Activated CD4-positive, alpha-beta T cell treated with anti-CD3 and anti-CD28 coated beads, Interleukin-2, amount 10 ng/mL, durations not matched to agents 7 days and 5 days (primary cell): ENCODE measurements around the gene PSMG1. TPM values are rescaled to one million over a fixed set of nuclear protein-coding genes. Genes with fewer than 3 reads are reported as not detected.

Experiments
- CTCF ChIA-PET: fragments of 350-600 bp; sonication (Branson Sonifier 250); formaldehyde crosslinking; loops from one replicate; lab custom pipeline; 2021; ENCODE audit warnings: antibody characterized with exemption; lab: Charles Lee
- POLR2A ChIA-PET: fragments of 350-600 bp; sonication (Branson Sonifier 250); formaldehyde crosslinking; loops from one replicate; lab custom pipeline; 2021; ENCODE audit warnings: antibody characterized with exemption; lab: Charles Lee
- DNase-seq: peaks from one replicate; pipeline ENCODE4 v3.0.0-alpha.2; 2020
- H3K27ac Mint-ChIP-seq: one replicate; pipeline ENCODE4 v1.8.0; 2021; ENCODE audit warnings: mild to moderate bottlenecking, moderate library complexity, mixed read lengths
- H3K27me3 Mint-ChIP-seq: one replicate; pipeline ENCODE4 v1.8.0; 2021; ENCODE audit warnings: mixed read lengths
- H3K36me3 Mint-ChIP-seq: one replicate; pipeline ENCODE4 v1.8.0; 2021; ENCODE audit warnings: low read depth, mixed read lengths
- H3K4me1 Mint-ChIP-seq: one replicate; pipeline ENCODE4 v1.8.0; 2021; ENCODE audit warnings: mixed read lengths
- H3K4me3 Mint-ChIP-seq: one replicate; pipeline ENCODE4 v1.8.0; 2021; ENCODE audit warnings: mild to moderate bottlenecking, moderate library complexity, mixed read lengths
- H3K9me3 Mint-ChIP-seq: one replicate; pipeline ENCODE4 v1.8.0; 2021; ENCODE audit warnings: mixed read lengths
- total RNA-seq, 2 experiments: library from RNA; stranded (reverse); gene quantifications; one replicate each; pipeline ENCODE4 v1.2.3, GENCODE V29; 2021

PSMG1 gene
- total RNA-seq, 2 experiments from 2014 or later = 66.8 to 84.3 TPM

- Mint-ChIP-seq H3K36me3 (peaks cover 45% of the 10 kb centered on the region), H3K27me3 (no peaks in the 10 kb centered on the region), H3K4me3 (no peak overlapping the region), H3K27ac (peak overlapping the region; percentile 60), H3K9me3 (no peaks in the 10 kb centered on the region), H3K4me1 (peaks cover 8% of the 10 kb centered on the region)
- no peak for DNase-seq
- POLR2A ChIA-PET = no interaction called here
- CTCF ChIA-PET = interaction anchor here (1.7 kb wide), 1 partner anchor 8 kb away, joined by 3 read pairs; no protein-coding TSS in a partner anchor
Measured at GRCh38 chr21:39208624-39209333, 25.5 kb upstream of the PSMG1 start.

- ChIA-PET POLR2A (no interaction called here), CTCF (no interaction called here)
- DNase-seq = no peak
- H3K27me3 Mint-ChIP-seq = no peaks in the 10 kb centered on the region
- peaks cover 5% of the 10 kb centered on the region for H3K4me1 Mint-ChIP-seq
- H3K9me3 Mint-ChIP-seq = no peaks in the 10 kb centered on the region
- peaks cover 39% of the 10 kb centered on the region for H3K36me3 Mint-ChIP-seq
- no peak overlapping the region for H3K4me3 Mint-ChIP-seq
- no peak overlapping the region for H3K27ac Mint-ChIP-seq
Measured at GRCh38 chr21:39204134-39204533, 20.9 kb upstream of the PSMG1 start.

- Mint-ChIP-seq H3K27me3 (no peaks in the 10 kb centered on the region), H3K36me3 (peaks cover 57% of the 10 kb centered on the region), H3K27ac (no peak overlapping the region), H3K4me1 (peaks cover 23% of the 10 kb centered on the region), H3K4me3 (no peak overlapping the region), H3K9me3 (no peaks in the 10 kb centered on the region)
- CTCF ChIA-PET = no interaction called here
- no peak for DNase-seq
- POLR2A ChIA-PET = interaction anchor here (0.7 kb wide), 1 partner anchor 17 kb away, joined by 3 read pairs; no protein-coding TSS in a partner anchor
Measured at GRCh38 chr21:39198800-39199199, 15.5 kb upstream of the PSMG1 start.

GRCh38 chr21:39197448-39198233, 14.4 kb upstream of the PSMG1 start:
- H3K27ac Mint-ChIP-seq = no peak overlapping the region
- H3K36me3 Mint-ChIP-seq = peaks cover 54% of the 10 kb centered on the region
- DNase-seq = no peak
- ChIA-PET CTCF (interaction anchor here (0.6 to 1.3 kb wide), 2 partner anchors 10 to 156 kb away, joined by 3 read pairs; no protein-coding TSS in a partner anchor), POLR2A (no interaction called here)
- H3K27me3 Mint-ChIP-seq = no peaks in the 10 kb centered on the region
- peaks cover 23% of the 10 kb centered on the region for H3K4me1 Mint-ChIP-seq
- no peak overlapping the region for H3K4me3 Mint-ChIP-seq
- H3K9me3 Mint-ChIP-seq = no peaks in the 10 kb centered on the region

- no peak for DNase-seq
- peaks cover 53% of the 10 kb centered on the region for H3K36me3 Mint-ChIP-seq
- H3K4me1 Mint-ChIP-seq = peaks cover 23% of the 10 kb centered on the region
- no peaks in the 10 kb centered on the region for H3K9me3 Mint-ChIP-seq
- CTCF ChIA-PET = interaction anchor here (0.6 to 1.3 kb wide), 2 partner anchors 10 to 157 kb away, joined by 3 read pairs; no protein-coding TSS in a partner anchor
- no peaks in the 10 kb centered on the region for H3K27me3 Mint-ChIP-seq
- H3K4me3 Mint-ChIP-seq = no peak overlapping the region
- peak overlapping the region; percentile 57 for H3K27ac Mint-ChIP-seq
- POLR2A ChIA-PET = no interaction called here
Measured at GRCh38 chr21:39196838-39197237, 13.6 kb upstream of the PSMG1 start.

GRCh38 chr21:39196310-39196709, 13.1 kb upstream of the PSMG1 start:
- no peaks in the 10 kb centered on the region for H3K27me3 Mint-ChIP-seq
- CTCF ChIA-PET = interaction anchor here (1.3 kb wide), 1 partner anchor 9 kb away, joined by 3 read pairs; no protein-coding TSS in a partner anchor
- peak overlapping the region; percentile 8 for H3K4me3 Mint-ChIP-seq
- peaks cover 23% of the 10 kb centered on the region for H3K4me1 Mint-ChIP-seq
- DNase-seq = no peak
- H3K36me3 Mint-ChIP-seq = peaks cover 52% of the 10 kb centered on the region
- no peaks in the 10 kb centered on the region for H3K9me3 Mint-ChIP-seq
- peak overlapping the region; percentile 57 for H3K27ac Mint-ChIP-seq
- POLR2A ChIA-PET = no interaction called here

GRCh38 chr21:39193380-39193779, 10.1 kb upstream of the PSMG1 start:
- Mint-ChIP-seq H3K4me3 (no peak overlapping the region), H3K36me3 (peaks cover 43% of the 10 kb centered on the region), H3K27ac (no peak overlapping the region), H3K4me1 (peaks cover 35% of the 10 kb centered on the region), H3K27me3 (no peaks in the 10 kb centered on the region), H3K9me3 (no peaks in the 10 kb centered on the region)
- ChIA-PET POLR2A (no interaction called here), CTCF (no interaction called here)
- DNase-seq = no peak

GRCh38 chr21:39189857-39190604, 6.8 kb upstream of the PSMG1 start:
- DNase-seq = no peak
- ChIA-PET POLR2A (interaction anchor here (0.5 kb wide), 1 partner anchor 82 kb away, joined by 7 read pairs; no protein-coding TSS in a partner anchor), CTCF (interaction anchor here (0.6 kb wide), 1 partner anchor 194 kb away, joined by 3 read pairs; no protein-coding TSS in a partner anchor)
- Mint-ChIP-seq H3K9me3 (no peaks in the 10 kb centered on the region), H3K27me3 (no peaks in the 10 kb centered on the region), H3K27ac (no peak overlapping the region), H3K36me3 (peaks cover 19% of the 10 kb centered on the region), H3K4me3 (no peak overlapping the region), H3K4me1 (peaks cover 25% of the 10 kb centered on the region)

GRCh38 chr21:39188521-39189139, 5.4 kb upstream of the PSMG1 start:
- Mint-ChIP-seq H3K36me3 (peaks cover 12% of the 10 kb centered on the region), H3K4me3 (no peak overlapping the region), H3K27me3 (no peaks in the 10 kb centered on the region), H3K9me3 (no peaks in the 10 kb centered on the region), H3K4me1 (peaks cover 35% of the 10 kb centered on the region), H3K27ac (no peak overlapping the region)
- POLR2A ChIA-PET = no interaction called here
- CTCF ChIA-PET = no interaction called here
- DNase-seq = no peak

- peaks cover 17% of the 10 kb centered on the region for H3K36me3 Mint-ChIP-seq
- ChIA-PET POLR2A (no interaction called here), CTCF (interaction anchor here (1.2 kb wide), 1 partner anchor 10 kb away, joined by 3 read pairs; no protein-coding TSS in a partner anchor)
- no peak overlapping the region for H3K4me3 Mint-ChIP-seq
- no peaks in the 10 kb centered on the region for H3K27me3 Mint-ChIP-seq
- H3K4me1 Mint-ChIP-seq = peaks cover 38% of the 10 kb centered on the region
- DNase-seq = no peak
- no peak overlapping the region for H3K27ac Mint-ChIP-seq
- H3K9me3 Mint-ChIP-seq = no peaks in the 10 kb centered on the region
Measured at GRCh38 chr21:39187141-39187540, 3.9 kb upstream of the PSMG1 start.

- Mint-ChIP-seq H3K4me3 (no peak overlapping the region), H3K27ac (no peak overlapping the region), H3K4me1 (peaks cover 42% of the 10 kb centered on the region), H3K9me3 (no peaks in the 10 kb centered on the region), H3K27me3 (no peaks in the 10 kb centered on the region), H3K36me3 (peaks cover 14% of the 10 kb centered on the region)
- CTCF ChIA-PET = interaction anchor here (1.2 kb wide), 1 partner anchor 10 kb away, joined by 3 read pairs; no protein-coding TSS in a partner anchor
- DNase-seq = no peak
- POLR2A ChIA-PET = no interaction called here
Measured at GRCh38 chr21:39186676-39187075, 3.4 kb upstream of the PSMG1 start.

- ChIA-PET POLR2A (no interaction called here), CTCF (interaction anchor here (2.2 kb wide), 1 partner anchor 256 kb away, joined by 5 read pairs; no protein-coding TSS in a partner anchor)
- Mint-ChIP-seq H3K4me1 (peaks cover 45% of the 10 kb centered on the region), H3K27me3 (no peaks in the 10 kb centered on the region), H3K9me3 (no peaks in the 10 kb centered on the region), H3K4me3 (peak overlapping the region; percentile 98), H3K36me3 (peaks cover 18% of the 10 kb centered on the region), H3K27ac (no peak overlapping the region)
- no peak for DNase-seq
Measured at GRCh38 chr21:39185157-39185556, 1.9 kb upstream of the PSMG1 start.
